NCI-H2196 (cell line): ENCODE results near the gene SYNE2.

Experiments
- DNase-seq: peaks from one replicate; lab custom pipeline; 2025; ENCODE audit not compliant: unreplicated experiment; lab: John Stamatoyannopoulos, UW

SYNE2 gene

DNA sequence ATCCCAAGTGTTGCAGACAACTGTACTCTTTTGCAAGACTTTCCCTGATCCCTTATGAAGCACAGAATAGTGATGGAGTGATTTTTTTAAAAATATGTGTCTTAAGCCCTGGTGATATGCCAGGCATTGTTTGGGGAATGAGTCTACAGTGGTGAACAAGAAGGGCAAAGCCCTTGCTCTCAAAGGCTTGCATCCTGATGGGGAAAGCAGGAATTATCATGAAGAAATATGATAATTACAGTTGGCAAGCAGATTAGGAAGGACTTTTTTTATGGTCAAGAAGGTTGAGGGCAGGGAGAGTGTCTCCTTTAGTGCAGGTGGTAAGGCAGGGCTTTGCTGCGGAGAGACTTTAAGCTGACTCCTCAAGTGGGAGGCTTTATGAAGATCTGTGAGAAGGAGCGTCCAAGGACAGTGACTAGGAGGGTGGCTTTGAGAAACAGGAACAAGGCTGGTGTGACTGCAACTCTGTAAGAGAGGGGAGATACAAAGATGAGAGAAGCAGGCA is 100.2 kb downstream of the SYNE2 start:
- no peak for DNase-seq

DNA sequence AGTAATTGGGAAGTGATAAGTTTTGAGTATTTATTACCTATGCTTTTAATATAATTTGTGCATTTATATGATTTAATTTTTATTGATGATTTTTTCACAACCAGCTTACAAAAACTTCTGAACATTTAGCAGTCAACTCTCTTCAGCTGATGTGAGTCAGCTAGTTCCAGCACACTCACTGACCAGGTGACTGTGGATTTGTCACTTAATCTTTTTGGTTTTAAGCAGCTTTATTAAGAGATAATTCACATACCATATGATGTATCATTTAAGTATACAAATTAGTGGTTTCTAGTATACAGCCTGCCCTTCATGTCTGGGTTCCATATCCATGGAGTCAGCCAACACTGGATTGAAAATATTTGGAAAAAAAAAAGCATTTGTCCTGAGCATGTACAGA is 103.5 kb downstream of the SYNE2 start:
- DNase-seq, result no peak

DNA sequence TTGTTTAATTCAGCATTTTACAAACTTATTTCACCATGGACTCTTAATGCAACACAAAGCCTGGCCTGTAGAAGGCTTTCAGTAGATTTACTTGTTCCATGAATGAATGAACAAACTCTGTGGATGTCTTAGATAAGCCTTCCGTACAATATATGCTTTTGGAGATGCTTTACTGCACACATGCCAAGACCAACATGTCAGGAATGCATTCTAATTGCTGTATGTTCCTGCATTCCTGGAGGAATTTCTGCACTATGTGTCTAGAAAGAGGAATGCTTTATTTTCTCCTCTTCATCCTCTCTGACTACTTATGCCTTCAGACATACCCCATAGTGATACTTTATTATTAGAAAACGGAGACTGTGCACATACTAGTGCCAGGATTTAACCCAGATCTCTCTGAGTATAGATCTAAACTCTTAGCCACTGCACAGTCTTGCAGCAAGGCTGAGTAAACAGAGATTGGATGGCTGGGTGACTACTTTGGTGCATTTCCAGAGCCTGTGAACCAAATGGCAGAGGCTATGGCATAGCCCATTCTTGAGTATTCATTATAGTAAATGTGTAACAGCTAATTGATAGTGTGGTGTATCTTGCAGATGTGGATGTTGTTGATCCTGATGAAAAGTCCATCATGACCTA is 108.2 kb downstream of the SYNE2 start:
- no peak for DNase-seq

DNA sequence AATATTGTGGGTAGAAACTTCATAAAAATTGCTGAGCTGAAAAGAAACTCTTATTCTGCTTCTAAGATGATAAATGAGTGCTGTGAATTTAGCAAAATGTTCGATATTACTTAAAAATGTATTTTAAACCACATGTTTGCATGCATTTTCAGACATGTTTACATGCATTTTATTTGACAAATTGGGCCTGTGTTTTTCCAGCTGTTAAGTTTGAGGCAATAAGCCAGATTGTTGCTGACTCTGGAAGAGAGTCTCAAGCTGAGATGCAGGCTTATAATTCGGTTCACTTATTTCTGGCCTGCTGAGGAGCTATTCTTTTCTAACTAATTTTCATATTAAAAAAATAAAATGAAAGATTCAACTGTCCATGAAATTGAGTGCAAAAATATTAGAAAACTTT is 110.1 kb downstream of the SYNE2 start:
- DNase-seq, result no peak

DNA sequence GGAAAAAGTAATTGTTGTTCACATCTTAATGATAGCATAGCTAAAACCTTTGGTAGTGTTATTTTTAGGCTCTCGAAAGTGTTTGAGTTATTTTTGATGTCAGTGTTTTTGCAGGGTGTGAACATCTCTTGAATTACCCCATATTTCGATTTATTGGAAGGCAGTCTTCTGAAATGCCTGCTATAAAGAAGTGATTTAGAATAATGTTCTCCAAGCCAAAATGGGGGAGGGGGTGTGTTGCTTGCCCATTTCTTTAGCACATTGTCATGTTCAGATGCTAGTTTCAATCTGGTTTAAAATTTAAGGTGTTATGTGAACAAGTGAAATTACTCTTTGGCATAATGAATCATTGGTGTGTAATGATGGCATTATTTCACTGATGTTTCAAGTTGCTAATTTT is 110.6 kb downstream of the SYNE2 start:
- DNase-seq, result no peak

DNA sequence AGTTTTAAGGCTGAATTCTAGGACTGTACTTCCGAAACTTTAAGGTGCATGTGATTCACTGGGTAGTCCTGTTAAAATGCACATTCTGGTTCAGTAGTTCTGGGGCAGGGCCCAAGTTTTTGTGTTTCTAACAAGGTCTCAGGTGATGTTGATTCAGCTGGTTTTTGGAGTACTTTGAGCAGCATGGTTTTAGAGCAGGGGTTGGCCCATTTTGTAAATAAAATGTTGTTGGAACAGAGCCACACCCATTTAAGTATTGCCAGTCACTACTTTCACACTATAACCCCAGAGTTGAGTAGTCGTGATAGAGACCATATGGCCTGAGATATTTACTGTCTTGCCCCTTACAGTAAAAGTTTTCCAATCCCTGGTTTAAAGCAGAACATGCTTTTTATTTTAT is 111.3 kb downstream of the SYNE2 start:
- peak; percentile 28 for DNase-seq

DNA sequence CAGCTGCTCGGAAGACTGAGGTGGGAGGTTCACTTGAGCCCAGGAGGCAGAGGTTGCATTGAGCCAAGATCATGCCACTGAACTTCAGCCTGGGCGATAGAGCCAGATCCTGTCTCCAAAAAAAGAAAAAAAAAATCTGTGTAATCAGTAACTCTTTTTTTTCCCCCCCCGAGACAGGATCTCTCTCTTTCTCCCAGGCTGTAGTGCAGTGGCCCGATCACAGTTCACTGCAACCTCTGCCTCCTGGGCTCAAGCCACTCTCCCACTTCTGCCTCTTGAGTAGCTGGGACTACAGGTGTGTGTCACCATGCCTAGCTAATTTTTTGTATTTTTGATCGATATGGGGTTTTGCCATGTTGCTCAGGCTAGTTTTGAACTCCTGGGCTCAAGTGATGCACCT is 113.6 kb downstream of the SYNE2 start:
- no peak for DNase-seq

DNA sequence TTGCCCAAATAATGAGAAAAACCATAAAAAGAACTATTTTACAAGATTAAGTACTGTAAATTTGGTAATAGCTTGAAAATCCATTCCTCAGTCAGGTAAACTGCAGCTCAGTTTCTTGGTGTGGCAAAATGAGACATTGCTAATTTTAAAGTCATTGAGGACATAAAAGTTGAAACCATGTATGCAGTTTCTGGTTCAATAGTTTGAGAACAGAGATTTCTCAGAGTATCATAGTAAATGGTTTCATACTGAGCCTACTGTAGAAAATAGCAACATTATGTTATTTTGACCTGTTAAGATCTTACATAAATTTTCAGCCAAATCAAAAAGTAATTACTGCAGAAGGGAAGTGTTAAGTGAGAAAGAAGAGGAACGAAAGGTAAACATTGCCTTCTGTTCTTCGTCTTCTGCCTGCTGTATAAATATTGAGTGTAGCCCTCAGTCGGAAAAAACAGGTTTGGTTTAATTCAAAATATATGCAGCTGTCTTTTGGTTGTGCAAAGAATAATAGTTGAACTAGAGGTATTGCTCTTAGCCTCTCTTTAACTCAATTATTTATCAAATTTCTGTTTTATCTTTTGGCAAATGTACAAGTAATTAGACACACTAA is 119.6 kb downstream of the SYNE2 start:
- DNase-seq, result peak; percentile 21

DNA sequence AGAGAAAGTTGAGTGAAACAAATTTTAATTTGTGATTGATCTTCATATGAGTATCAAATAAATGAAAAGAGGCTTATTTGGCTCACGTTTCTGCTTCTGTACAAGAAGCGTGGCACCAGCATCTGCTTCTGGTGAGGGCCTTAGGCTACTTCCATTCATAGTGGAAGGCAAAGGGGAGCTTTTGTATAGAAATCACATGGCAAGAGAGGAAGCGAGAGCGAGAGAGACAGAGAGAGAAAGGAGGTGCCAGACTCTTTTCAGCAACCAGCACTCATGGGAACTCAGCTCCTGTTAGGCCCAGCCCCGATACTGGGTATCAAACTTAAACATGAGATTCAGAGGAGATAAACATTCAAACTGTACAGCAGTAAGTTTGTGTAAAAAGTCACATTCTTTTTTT is 121.4 kb downstream of the SYNE2 start:
- DNase-seq, result no peak

DNA sequence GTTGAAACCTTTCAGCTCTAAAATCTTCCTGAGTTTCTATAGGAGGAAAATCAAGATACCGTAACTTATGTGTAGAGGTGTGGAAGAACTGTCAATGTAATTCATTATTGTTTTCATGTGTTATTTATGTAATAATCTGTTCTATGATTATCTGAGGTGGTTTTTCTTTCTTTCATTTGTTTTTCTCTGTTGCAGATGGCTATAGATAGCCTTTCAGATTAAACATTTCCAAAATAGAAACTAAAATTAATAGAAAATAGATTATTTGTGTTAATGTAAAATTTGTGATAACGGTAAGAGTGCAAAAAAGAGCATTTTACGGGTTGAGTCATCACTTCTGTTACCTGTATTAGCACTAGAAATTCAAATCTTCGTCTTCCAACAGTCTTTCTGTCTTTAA is 128.8 kb downstream of the SYNE2 start:
- no peak for DNase-seq

DNA sequence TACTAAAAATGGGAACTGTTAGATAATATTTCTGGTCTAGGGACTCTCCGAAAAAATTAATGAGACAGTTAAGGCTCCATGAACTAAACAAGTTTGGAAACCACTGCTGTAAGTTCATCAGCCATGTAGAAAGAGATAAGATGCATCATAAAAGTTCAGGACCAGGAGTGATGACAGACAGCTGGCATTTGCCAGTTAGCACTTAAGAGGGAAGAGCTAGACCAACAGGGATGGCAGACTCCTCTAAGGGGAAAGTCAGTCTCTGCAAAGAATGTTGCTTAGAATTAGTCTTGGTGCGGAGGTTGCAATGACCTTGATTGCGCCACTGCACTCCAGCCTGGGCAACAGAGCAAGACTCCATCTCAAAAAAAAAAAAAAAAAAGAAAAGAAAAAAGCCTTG is 129.4 kb downstream of the SYNE2 start:
- DNase-seq, result no peak

DNA sequence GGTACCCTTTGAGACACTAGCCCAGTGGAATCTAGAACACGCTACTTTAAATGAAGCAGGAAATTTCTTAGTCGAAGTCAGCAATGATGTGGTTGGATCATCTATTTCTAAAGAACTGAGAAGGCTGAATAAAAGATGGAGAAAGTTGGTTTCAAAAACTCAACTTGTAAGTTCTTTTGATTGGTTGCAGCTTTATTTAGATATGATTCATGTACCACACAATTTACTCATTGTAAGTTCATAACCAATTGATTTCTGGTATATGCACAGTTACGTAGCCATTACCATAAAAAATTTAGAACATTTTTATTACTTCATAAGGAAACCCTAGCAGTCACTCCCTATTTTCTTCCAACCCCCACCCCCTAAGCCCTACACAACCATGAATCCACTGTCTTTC is 129.8 kb downstream of the SYNE2 start:
- no peak for DNase-seq

DNA sequence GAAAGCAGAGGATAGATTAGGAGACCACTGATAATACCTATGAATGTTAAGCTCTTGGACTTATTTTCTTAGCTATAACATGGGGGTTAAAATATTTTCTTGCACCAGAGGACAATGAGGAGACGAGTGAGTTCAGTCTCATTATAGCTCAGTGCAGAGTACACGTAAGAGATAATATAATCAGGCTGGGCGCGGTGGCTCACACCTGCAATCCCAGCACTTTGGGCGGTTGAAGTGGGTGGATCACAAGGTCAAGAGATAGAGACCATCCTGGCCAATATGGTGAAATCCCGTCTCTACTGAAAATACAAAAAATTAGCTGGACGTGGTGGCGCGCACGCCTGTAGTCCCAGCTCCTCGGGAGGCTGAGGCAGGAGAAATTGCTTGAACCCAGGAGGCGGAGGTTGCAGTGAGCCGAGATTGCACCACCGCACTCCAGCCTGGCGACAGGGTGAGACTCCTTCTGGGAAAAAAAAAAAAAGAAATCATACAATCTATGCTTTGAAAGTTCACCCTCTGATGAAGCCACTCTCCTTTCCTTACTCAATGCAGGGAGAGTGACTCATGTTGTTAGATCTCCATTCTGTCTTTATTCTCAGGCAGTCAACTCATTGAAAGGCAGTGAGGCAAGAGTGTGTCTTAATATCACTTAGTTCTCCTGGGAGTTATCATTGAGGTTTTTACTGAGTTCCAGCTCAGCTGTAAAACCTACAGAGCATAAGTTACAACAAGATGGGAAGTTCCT is 134.2 kb downstream of the SYNE2 start:
- DNase-seq, result no peak

DNA sequence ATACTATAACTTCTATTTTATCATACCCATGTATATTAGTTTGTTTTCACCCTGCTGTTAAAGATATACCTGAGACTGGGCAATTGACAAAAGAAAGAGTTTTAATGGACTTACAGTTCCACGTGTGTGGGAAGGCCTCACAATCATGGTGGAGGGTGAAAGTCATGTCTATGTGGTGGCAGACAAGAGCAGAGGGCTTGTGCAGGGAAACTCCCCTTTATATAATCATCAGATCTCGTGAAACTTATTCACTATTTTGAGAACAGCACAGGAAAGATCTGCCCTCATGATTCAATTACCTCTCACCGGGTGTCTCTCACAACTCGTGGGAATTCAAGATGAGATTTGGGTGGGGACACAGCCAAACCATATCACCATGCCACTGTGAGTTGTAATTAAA is 135.8 kb downstream of the SYNE2 start:
- no peak for DNase-seq

DNA sequence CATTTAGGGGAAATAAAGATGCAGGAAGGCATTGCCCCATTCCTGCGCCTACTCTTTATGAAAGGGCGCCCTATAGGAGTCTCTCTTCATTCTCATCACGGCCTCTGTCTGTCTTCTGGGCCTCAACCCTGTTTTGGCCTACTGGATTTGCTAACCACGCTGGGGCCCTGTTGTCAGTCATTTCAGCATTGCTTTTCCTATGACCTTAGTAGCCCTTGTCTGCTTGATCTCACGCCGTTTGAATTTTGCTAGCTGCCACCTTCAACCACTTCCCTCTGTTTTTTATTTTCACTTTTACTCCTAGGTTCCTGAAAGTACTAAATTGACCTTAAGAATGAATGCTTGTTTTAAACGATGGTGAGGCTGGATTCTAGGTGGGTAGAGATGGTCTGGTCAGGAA is 139.0 kb downstream of the SYNE2 start:
- no peak for DNase-seq

DNA sequence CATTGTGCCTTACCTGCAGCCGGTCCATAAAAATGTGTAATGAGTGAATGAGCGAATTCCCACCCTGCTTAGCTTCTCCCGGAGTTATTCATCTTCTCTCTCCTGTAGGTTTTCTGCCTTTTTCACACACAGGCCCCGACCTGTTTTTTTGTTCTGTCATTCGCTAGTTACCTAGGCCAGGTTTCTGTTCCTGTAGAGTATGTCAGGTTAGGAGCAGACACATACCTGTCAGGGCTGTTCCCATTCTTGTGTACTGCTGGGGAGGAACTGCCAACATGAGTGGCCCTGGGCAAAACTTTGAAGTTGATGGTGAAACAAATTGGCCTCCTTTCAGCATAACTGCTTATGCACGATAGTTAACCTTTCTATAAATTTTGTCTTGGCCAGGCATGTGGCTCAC is 140.1 kb downstream of the SYNE2 start:
- DNase-seq, result no peak

DNA sequence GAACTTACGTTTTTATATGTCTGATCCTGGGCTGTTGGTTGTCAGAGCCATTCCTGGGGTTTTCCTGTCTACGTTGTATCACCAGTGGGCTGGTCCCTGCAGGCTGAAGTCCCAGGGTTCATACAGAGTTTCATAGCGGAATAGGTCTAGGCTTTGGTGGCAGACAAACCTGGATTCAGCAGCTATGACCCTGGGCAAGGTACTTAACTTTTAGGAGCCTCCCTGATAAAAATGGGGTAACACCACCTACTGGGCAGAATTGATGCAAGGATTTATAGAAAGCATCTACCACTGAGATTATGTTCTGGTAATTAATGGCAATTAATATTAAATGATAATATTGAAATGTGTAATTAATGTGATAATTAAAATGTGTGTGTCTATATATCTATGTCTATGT is 141.2 kb downstream of the SYNE2 start:
- DNase-seq, result no peak

DNA sequence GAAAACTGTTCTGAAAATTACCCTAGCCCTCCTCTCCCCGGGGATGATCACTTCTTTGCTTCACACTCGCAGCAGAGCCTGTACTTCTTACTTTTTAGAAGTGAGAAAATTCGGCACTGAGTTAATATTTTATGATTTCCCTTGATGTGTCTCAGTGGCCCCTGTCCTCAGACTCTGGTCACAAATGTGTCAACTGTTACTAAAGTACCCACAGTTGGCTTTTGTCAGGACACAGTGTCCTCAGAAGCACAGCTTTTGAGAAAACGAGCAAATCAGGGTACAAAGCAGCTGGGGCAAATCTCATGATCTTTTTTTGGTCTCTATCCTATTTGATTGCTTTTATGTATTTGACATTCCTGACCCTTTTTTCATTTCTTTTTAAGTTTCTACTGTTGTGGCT is 142.5 kb downstream of the SYNE2 start:
- DNase-seq, result no peak

DNA sequence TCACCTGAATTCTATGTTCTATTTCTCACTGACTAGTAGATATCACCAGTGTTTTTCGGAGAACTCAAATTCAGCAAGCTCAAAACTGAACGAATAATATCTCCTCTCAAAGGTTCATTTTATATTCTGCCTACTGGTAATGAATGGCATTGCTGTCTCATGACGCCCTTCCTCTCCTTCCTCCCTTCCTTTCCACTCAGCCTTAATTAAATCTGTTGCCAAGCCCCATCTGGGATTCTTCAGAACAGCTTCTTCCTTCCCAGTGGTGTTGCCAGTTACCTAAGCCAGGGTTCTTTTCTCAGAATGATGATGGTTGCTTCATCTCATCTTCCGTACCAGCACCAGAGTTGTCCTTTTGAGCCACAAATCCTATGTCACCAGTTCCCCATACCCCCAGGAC is 143.2 kb downstream of the SYNE2 start:
- DNase-seq, result no peak

DNA sequence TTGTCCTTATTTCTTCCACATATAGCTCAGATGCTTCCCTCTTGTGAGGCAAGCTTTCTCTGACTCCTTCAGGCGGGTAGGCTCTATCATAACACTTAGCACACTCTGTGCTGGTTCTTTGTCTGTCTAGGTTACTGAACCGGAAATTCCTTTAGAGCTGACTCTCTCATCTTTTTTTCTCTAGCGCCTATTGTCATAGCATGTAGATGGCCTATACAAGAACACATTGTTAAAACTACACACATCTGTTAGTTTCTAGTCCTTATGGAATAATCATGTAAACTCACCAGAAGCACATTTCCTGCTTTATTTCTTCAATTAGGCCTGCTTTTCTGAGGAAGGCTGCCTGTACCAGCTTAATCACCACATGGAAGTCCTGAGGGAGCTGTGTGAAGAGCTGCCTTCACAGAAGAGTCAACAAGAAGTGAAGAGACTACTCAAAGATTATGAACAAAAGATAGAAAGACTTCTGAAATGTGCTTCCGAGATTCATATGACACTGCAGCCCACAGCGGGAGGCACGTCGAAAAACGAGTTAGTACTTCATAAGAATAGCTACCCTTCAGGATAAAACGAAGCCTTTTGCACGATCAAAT is 143.9 kb downstream of the SYNE2 start:
- no peak for DNase-seq

DNA sequence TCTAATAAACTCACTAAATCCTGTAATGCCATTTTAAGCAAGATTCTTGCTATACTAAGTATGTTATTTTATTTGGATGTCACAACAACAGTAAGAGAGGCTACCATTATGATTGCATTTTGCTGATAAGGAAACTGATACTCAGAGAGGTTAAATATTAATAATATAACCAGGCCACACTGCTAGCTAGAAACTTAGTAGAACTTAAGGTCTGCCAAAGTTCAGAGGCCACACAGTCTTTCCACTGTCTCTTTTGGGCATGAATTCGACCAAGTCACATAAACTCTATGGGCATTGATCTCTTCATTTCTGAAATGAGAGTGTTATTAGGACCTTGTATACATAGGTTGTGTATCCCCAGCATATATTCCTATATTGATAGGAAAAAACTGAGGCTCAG is 147.9 kb downstream of the SYNE2 start:
- no peak for DNase-seq

DNA sequence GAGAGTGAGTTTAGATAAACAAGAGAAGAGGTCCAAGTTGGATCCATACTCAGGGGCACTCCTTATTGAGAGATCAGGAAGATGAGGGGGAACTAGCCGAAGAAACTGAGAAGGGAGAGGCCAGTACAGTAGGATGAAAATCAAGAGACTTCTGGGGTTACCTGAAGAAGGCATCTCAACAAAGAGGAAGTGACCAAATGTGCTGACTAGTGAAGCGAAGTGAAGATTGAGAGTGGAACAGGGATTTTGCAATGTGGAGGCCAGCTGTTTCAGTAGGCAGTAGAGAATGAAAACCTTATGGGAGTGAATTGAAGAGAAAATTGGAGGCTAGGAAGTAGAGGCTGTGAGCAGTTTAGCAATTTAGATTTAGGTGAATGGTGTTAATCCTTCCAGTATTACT is 153.0 kb downstream of the SYNE2 start:
- no peak for DNase-seq
